Stomach smooth muscle (tissue), 2 donors: Measurements from ENCODE around the gene SVEP1.

Experiments
- H3K27ac ChIP-seq: one replicate; pipeline ENCODE4 v1.7.0; 2013; ENCODE audit warnings: mild to moderate bottlenecking, low read length, inconsistent platforms
- H3K27me3 ChIP-seq, 2 donors: one replicate each; pipeline ENCODE4 v1.7.0; 2013; ENCODE audit warnings: low read length in 2 of 2; ENCODE audit not compliant: insufficient read depth in 2 of 2, control insufficient read depth in 1 of 2
- H3K36me3 ChIP-seq, 2 donors: one replicate each; pipeline ENCODE4 v1.7.0; 2013; ENCODE audit warnings: low read length in 2 of 2; ENCODE audit not compliant: control insufficient read depth in 2 of 2, insufficient read depth in 2 of 2
- H3K4me1 ChIP-seq: one replicate; pipeline ENCODE4 v1.7.0; 2013; ENCODE audit warnings: low read length; ENCODE audit not compliant: control insufficient read depth, insufficient read depth
- H3K4me3 ChIP-seq, 2 donors: one replicate each; pipeline ENCODE4 v1.7.0; 2013; ENCODE audit warnings: low read length in 2 of 2
- H3K9ac ChIP-seq, 2 donors: one replicate each; pipeline ENCODE4 v1.7.0; 2013; ENCODE audit warnings: low read length in 2 of 2, mild to moderate bottlenecking in 1 of 2
- H3K9me3 ChIP-seq, 2 donors: one replicate each; pipeline ENCODE4 v1.7.0; 2013; ENCODE audit warnings: low read length in 2 of 2; ENCODE audit not compliant: control insufficient read depth in 2 of 2
- donor health status: healthy.
- donor health status: Pancreatic carcinoma.

Gene SVEP1

GRCh38 chr9:110526426-110526825 is 53.1 kb downstream of the SVEP1 start:
- H3K9ac ChIP-seq = no peak overlapping the region
- H3K9me3 ChIP-seq = no peaks in the 10 kb centered on the region
- no peak overlapping the region for H3K4me3 ChIP-seq
- no peaks in the 10 kb centered on the region for H3K36me3 ChIP-seq
- no peaks in the 10 kb centered on the region for H3K27me3 ChIP-seq
- H3K4me1 ChIP-seq = no peaks in the 10 kb centered on the region
- H3K27ac ChIP-seq = no peak overlapping the region

- no peaks in the 10 kb centered on the region for H3K4me1 ChIP-seq
- no peak overlapping the region for H3K4me3 ChIP-seq
- H3K9me3 ChIP-seq = no peaks in the 10 kb centered on the region
- H3K9ac ChIP-seq = no peak overlapping the region
- H3K36me3 ChIP-seq = no peaks in the 10 kb centered on the region
- H3K27me3 ChIP-seq = no peaks in the 10 kb centered on the region
- H3K27ac ChIP-seq = no peak overlapping the region
Observed at GRCh38 chr9:110521206-110521605, 58.3 kb downstream of the SVEP1 start.

- no peaks in the 10 kb centered on the region for H3K9me3 ChIP-seq
- no peaks in the 10 kb centered on the region for H3K4me1 ChIP-seq
- H3K36me3 ChIP-seq = no peaks in the 10 kb centered on the region
- H3K9ac ChIP-seq = no peak overlapping the region
- no peak overlapping the region for H3K4me3 ChIP-seq
- no peaks in the 10 kb centered on the region for H3K27me3 ChIP-seq
- no peak overlapping the region for H3K27ac ChIP-seq
Observed at GRCh38 chr9:110520120-110520701, 59.3 kb downstream of the SVEP1 start.

- no peaks in the 10 kb centered on the region for H3K4me1 ChIP-seq
- H3K27ac ChIP-seq = no peak overlapping the region
- H3K9me3 ChIP-seq = no peaks in the 10 kb centered on the region
- no peak overlapping the region for H3K4me3 ChIP-seq
- H3K9ac ChIP-seq = no peak overlapping the region
- no peaks in the 10 kb centered on the region for H3K36me3 ChIP-seq
- no peaks in the 10 kb centered on the region for H3K27me3 ChIP-seq
Observed at GRCh38 chr9:110517483-110517882, 62.1 kb downstream of the SVEP1 start.

- H3K36me3 ChIP-seq = no peaks in the 10 kb centered on the region
- H3K27ac ChIP-seq = no peak overlapping the region
- no peaks in the 10 kb centered on the region for H3K4me1 ChIP-seq
- H3K4me3 ChIP-seq = no peak overlapping the region
- H3K9me3 ChIP-seq = no peaks in the 10 kb centered on the region
- H3K27me3 ChIP-seq = no peaks in the 10 kb centered on the region
- no peak overlapping the region for H3K9ac ChIP-seq
Observed at GRCh38 chr9:110514897-110515296, 64.6 kb downstream of the SVEP1 start.

- H3K4me1 ChIP-seq = no peaks in the 10 kb centered on the region
- H3K9me3 ChIP-seq = no peaks in the 10 kb centered on the region
- H3K36me3 ChIP-seq = no peaks in the 10 kb centered on the region
- H3K27me3 ChIP-seq = no peaks in the 10 kb centered on the region
- no peak overlapping the region for H3K27ac ChIP-seq
- no peak overlapping the region for H3K9ac ChIP-seq
- no peak overlapping the region for H3K4me3 ChIP-seq
Observed at GRCh38 chr9:110512817-110513216, 66.7 kb downstream of the SVEP1 start.

GRCh38 chr9:110509792-110510191 is 69.7 kb downstream of the SVEP1 start:
- no peaks in the 10 kb centered on the region for H3K36me3 ChIP-seq
- no peaks in the 10 kb centered on the region for H3K27me3 ChIP-seq
- no peaks in the 10 kb centered on the region for H3K9me3 ChIP-seq
- H3K27ac ChIP-seq = no peak overlapping the region
- no peak overlapping the region for H3K9ac ChIP-seq
- H3K4me1 ChIP-seq = no peaks in the 10 kb centered on the region
- H3K4me3 ChIP-seq = no peak overlapping the region

- H3K9ac ChIP-seq = no peak overlapping the region
- H3K4me1 ChIP-seq = no peaks in the 10 kb centered on the region
- H3K27ac ChIP-seq = no peak overlapping the region
Observed at GRCh38 chr9:110502842-110503241, 76.7 kb downstream of the SVEP1 start.

GRCh38 chr9:110499608-110500007 is 79.9 kb downstream of the SVEP1 start:
- no peaks in the 10 kb centered on the region for H3K27me3 ChIP-seq
- H3K27ac ChIP-seq = no peak overlapping the region
- H3K4me1 ChIP-seq = no peaks in the 10 kb centered on the region
- no peaks in the 10 kb centered on the region for H3K36me3 ChIP-seq
- H3K9ac ChIP-seq = no peak overlapping the region
- no peaks in the 10 kb centered on the region for H3K9me3 ChIP-seq
- no peak overlapping the region for H3K4me3 ChIP-seq

More at GRCh38 chr9:110502842-110503241, 76.7 kb downstream of the SVEP1 start:
- no peaks in the 10 kb centered on the region for H3K36me3 ChIP-seq
- H3K9me3 ChIP-seq = no peaks in the 10 kb centered on the region
- no peak overlapping the region for H3K4me3 ChIP-seq
- no peaks in the 10 kb centered on the region for H3K27me3 ChIP-seq

GRCh38 chr9:110487196-110487595 is 92.3 kb downstream of the SVEP1 start:
- no peaks in the 10 kb centered on the region for H3K4me1 ChIP-seq
- H3K36me3 ChIP-seq = no peaks in the 10 kb centered on the region
- no peak overlapping the region for H3K27ac ChIP-seq
- no peaks in the 10 kb centered on the region for H3K27me3 ChIP-seq
- no peaks in the 10 kb centered on the region for H3K9me3 ChIP-seq
- no peak overlapping the region for H3K4me3 ChIP-seq
- no peak overlapping the region for H3K9ac ChIP-seq

- no peak overlapping the region for H3K27ac ChIP-seq
- no peaks in the 10 kb centered on the region for H3K9me3 ChIP-seq
- no peak overlapping the region for H3K9ac ChIP-seq
- H3K4me3 ChIP-seq = no peak overlapping the region
- no peaks in the 10 kb centered on the region for H3K27me3 ChIP-seq
- no peaks in the 10 kb centered on the region for H3K36me3 ChIP-seq
- H3K4me1 ChIP-seq = no peaks in the 10 kb centered on the region
Observed at GRCh38 chr9:110486218-110486617, 93.3 kb downstream of the SVEP1 start.
